AML-193 (cell line): ENCODE data around the gene ACBD4.

ENCODE experiments used
- DNase-seq, 2 experiments: peaks; one replicate each; lab custom pipeline; 2025; lab: John Stamatoyannopoulos, UW

Gene ACBD4

GRCh38 chr17:45155483-45155882 is 20.0 kb downstream of the ACBD4 start:
- no peak for DNase-seq

- no peak for DNase-seq
These were observed 20.8 kb downstream of the ACBD4 start for GRCh38 chr17:45156242-45156641.

DNA sequence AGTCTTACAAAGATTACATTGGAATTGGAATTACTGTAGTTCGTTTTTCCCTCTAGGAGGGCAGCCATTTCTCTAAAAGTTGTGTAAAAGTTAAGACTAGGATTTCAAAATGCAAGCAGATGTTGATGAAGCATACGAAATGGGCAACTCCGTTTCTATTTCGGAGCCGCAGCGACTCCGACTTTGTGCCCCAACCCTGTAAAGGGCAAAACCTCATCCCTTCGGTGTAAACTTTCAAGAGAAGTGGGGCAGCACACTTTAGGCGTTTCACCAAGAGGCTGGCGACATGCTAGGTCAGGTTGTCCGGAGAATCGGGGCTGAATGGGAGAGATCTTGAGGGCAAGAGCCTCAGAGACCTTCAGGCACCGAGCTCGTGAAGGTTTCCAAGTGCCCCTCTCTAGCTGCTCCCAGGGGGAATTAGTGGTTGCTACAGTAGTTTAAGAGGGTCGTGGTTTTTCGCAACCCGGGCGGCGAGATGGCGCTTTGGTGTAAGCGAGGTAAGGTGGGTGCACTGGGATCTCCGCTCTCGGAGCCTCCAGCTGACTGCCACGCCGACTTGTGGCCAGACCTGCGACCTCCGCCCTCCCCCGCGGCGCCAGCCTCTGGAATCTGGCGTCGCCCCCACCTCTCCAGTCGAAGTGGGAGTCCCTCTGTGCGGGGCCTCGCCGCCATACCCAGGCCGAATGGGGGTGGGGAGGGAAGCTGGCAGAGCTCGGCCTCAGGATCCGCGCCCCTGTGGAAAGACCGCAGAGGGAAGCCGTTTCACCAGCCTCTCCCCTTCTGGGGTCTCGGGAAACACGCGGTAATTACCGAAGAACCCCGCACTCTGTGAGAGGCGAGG is 25.2 kb downstream of the ACBD4 start:
- peak; percentile 36 to 50 for DNase-seq

GRCh38 chr17:45161288-45162024 is 26.0 kb downstream of the ACBD4 start, which contains the start of gene HEXIM2:
TSS of gene HEXIM2 (plus strand) at chr17:45161875. CDS start at chr17:45162794, 919 bp downstream.
- peak; percentile 100 for DNase-seq

DNA sequence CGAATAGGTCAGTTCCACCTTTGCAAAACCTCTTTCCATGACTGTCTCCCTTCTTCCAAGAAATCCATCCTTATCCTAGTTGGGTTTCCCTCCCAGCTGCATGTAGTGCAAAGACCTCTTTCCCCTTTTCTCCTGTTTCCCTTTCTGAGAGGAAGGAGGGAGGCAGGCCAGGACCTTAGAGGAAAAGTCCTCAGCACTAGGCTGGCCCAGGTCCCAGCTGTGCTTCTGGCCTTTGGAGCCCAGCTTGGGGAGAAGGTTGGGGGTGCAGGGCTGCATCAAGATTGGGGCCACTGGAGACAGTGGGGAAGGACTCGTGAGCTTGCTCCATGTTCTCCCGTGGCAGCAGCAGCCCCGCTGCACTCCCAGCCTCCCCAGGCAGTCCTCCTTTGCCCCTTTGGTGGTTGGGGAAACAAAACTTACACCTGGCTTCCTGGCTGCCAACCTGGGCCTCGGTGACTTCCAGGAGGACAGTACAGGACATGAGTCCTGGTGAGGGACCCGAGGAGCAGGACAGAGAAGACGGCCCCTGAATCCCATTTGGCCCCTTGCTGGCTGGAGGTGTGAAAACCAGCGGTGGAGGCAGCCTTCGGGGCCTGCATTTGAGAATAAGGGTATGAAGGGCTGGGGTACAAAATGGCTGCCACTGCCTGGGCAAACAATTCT is 26.7 kb downstream of the ACBD4 start:
- no peak for DNase-seq

DNA sequence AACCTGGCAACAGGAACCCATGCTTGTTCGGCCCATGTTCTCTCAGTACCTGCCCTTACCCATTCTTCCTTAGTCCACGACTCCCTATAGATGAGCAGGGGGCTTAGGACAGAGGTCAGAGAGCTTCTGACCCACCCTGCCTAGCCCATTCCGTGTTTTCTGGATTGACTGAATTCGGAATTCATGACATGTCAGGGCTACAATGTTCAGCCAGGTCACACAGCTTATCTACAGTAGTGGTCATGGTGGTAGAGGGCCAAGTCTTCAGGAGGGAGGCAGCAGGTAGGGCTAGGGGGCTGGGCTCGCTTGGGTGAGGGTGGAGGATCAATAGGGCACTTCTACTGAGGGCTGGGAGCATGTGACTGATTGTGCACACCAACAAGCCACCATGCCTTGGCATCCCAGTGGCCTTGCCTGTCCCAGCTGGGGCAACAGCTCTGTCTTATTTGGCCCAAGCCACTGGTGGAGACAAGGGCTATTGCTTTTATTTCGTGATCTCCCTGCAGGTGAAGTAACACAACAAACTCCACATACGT is 29.3 kb downstream of the ACBD4 start:
- DNase-seq, result no peak

GRCh38 chr17:45168991-45169752 is 33.7 kb downstream of the ACBD4 start:
- no peak for DNase-seq

GRCh38 chr17:45170280-45170930 is 34.9 kb downstream of the ACBD4 start:
- DNase-seq, result no peak

DNA sequence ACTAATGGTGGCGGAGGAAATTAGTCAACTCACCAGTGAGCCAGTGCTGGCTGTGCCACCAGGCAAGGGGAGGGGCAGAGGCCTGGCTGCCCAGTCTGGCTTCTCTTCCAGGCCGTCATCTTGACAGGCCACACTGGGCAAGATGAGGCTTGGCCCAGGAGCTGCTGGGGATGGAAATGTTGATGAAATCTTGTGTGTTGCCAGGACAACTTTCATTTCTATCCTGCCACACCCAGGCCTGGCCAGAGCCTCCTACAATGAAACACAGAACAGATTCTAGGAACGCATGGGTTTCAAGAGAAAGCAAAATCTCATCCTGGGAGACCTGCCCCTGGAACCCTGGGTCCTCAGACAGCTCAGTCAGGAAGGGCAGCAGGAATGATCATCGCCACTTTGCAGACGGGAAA is 35.4 kb downstream of the ACBD4 start:
- DNase-seq, result no peak

DNA sequence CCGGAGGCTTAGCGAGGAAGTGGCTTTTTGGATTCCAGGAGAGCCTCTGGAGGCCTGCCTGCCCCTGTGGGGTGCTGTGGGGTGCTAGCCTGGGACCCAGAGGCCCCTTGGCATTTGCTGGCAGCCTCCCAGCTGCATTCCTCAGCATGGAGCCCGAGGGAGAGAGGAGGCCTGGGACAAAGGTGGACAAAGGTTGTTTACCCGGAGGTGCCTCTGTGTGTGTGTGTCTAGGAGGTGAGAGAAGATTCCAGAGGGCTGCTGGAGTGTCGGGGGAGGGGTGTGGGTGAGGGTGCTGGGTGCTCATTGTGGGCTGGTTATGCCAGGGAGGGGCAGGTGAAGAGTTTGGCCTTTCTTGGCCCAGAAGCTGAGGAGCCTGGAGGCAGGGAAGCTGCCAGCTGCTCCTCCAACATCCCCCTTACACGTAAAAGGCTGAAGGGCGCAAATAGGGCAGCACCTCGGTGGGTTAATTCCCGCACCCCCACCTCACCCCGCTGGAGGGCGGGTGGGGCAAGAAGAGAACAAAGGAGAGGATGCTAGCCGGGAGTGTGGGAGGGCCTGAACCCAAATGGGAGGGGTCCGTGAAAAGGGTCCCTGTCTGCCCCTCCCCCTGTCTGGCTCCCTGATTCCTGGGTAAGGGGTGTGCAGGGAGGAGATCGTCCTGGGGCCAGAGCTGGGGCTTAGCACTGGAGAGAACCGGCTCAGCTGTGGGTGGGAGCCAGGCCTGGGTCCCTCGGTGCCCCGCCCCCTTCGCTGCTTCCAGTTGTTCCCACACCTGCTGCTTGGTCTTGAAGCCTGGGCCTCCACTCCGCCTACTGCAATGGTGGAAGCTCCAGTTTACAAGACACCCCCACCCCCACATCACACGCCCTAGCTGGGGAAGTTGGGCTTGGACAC is 36.1 kb downstream of the ACBD4 start:
- no peak for DNase-seq

- no peak for DNase-seq
These were observed 36.7 kb downstream of the ACBD4 start for GRCh38 chr17:45172232-45172540.

DNA sequence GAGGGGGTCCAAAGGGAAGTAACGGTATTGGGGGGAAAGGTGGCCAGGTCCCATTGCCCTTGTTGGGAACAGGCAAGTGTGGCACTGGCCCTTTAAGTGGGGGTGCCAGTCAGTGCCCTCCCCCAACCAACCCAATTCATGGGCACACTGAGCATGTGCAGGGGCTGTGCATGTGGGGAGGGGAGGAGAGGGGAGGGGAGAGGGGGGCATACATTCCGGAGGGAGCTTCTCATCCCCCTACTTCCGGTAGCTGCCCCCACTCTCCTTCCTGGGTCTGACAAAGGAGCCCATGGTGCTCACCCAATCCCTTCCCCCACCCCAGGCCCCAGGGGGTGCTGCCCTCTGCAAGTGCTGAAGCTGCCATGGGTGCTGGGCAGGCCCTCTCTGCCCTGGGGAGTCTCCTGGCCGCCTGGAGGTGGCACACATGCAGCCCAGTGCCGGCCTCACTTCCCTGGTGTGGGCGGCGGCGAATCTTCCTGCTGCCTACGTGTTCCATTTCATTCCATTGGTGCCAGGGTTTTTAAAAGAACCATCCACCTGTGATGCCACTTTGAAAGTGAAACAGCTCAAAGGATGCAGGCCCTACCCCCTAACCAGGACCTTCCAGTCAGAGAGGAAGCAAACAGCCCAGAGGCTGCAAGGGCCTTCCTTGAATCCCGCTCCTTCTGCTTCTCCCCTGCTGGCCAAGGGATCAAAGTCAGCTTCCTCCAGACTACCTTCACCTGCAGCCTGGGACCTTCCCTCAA is 37.2 kb downstream of the ACBD4 start:
- DNase-seq, result peak in 1 of 2 experiments; percentile 32

- no peak for DNase-seq
These were observed 40.2 kb downstream of the ACBD4 start for GRCh38 chr17:45175759-45176115.

- DNase-seq, result no peak
These were observed 42.1 kb downstream of the ACBD4 start for GRCh38 chr17:45177563-45177962.

- DNase-seq, result no peak
These were observed 48.7 kb downstream of the ACBD4 start for GRCh38 chr17:45184144-45184543.

DNA sequence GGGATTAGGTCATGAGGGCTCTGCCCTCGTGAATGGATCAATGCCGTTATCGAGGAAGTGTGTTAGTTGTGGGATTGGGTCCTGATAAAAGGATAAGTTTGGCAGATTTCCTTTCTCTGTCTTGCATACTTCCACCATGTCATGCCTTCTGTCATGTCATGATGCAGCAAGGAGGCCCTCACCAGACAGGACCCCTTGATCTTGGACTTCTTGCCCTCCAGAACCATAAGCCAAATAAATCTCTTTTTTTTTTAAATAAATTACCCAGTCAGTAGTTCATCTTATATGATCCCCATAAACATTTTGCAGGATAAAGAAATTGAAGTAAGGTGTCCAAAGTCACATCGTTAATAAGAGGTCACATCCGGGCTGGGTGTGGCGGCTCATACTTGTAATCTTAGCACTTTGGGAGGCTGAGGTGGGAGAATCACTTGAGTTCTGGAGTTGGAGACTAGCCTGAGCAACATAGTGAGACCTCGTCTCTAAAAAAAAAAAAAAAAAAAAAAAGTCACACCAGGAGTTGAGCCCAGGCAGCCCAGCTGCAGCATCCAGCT is 51.4 kb downstream of the ACBD4 start:
- no peak for DNase-seq

- DNase-seq, result no peak
These were observed 53.5 kb downstream of the ACBD4 start for GRCh38 chr17:45189009-45189408.

DNA sequence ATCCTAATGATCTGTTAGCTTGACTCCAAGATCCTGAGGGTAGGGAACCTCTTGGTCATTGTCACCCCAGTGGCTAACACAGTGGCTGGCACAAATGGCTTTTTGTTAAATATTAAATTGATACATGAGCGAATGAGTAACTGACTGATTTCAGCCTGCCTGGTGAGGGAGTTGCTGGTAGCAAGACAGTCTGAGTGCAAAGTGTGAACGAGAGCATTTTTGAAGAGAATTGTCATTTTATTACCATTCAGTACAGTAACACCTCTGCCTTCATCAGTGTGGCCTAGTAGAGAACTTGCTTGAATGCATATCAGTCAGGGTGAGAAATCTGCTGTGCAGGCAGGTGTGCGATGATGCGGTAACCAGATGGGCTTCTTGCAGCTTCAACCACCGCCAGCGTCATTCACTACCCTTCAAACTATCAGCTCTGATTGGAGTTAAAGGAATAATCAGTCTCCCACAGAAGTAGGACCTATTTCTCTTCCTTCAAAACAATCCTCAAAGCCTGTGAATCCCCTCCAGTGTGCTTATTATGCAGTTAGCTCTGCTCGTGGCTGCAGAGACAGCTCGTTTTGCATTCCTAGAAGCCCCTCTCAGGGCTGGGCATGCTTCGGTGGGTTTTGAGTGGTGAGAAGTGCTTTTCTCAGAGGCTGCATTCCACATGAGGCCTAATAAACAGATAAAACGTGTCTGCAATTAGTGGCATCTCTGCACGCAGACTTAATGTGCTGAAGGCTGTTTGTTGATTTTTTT is 55.2 kb downstream of the ACBD4 start:
- DNase-seq, result no peak
